Right forelimb (tissue), 1 donor: ENCODE data around the gene OXTR.
"Not testable (repeated sequence)": the region's sequence is repeated elsewhere in the genome, so short reads cannot be mapped to it uniquely, and the experiment has no call there.

Experiments used
- DNase-seq: peaks from one replicate; pipeline ENCODE4 v3.0.0-alpha.2; 2018

Gene OXTR

GRCh38 chr3:8739757-8740504, 29.5 kb downstream of the OXTR start:
- DNase-seq: no peak

GRCh38 chr3:8738639-8739038, 30.8 kb downstream of the OXTR start:
- DNase-seq: no peak

- DNase-seq: no peak
Observed at GRCh38 chr3:8737823-8738222, 31.6 kb downstream of the OXTR start.

GRCh38 chr3:8737301-8737700, 32.1 kb downstream of the OXTR start:
- no peak for DNase-seq

- DNase-seq: no peak
Observed at GRCh38 chr3:8736436-8736835, 33.0 kb downstream of the OXTR start.

- no peak for DNase-seq
Observed at GRCh38 chr3:8734908-8735307, 34.5 kb downstream of the OXTR start.

GRCh38 chr3:8734137-8734878, 35.1 kb downstream of the OXTR start:
- no peak for DNase-seq

GRCh38 chr3:8733332-8734094, 35.9 kb downstream of the OXTR start, which contains the start of gene CAV3:
CAV3 (plus strand) TSS chr3:8733802; CDS start chr3:8733877, 75 bp downstream.
- peak; percentile 65 for DNase-seq

GRCh38 chr3:8732413-8732812, 37.0 kb downstream of the OXTR start:
- no peak for DNase-seq

- no peak for DNase-seq
Observed at GRCh38 chr3:8730656-8731055, 38.8 kb downstream of the OXTR start.

- no peak for DNase-seq
Observed at GRCh38 chr3:8729479-8729878, 39.9 kb downstream of the OXTR start.

- DNase-seq: no peak
Observed at GRCh38 chr3:8727605-8728512, 41.6 kb downstream of the OXTR start.

- DNase-seq: no peak
Observed at GRCh38 chr3:8724108-8724752, 45.2 kb downstream of the OXTR start.

GRCh38 chr3:8723612-8724011, 45.8 kb downstream of the OXTR start:
- no peak for DNase-seq

- DNase-seq: no peak
Observed at GRCh38 chr3:8722808-8723207, 46.6 kb downstream of the OXTR start.

- not testable (repeated sequence) for DNase-seq
Observed at GRCh38 chr3:8715757-8716156, 53.7 kb downstream of the OXTR start.

- no peak for DNase-seq
Observed at GRCh38 chr3:8713901-8714759, 55.3 kb downstream of the OXTR start.

GRCh38 chr3:8712908-8713255, 56.5 kb downstream of the OXTR start:
- DNase-seq: no peak

- no peak for DNase-seq
Observed at GRCh38 chr3:8712045-8712907, 57.1 kb downstream of the OXTR start.
